AG04450 (cell line): ENCODE results near the gene TSEN34. TPM values are rescaled to one million over a fixed set of nuclear protein-coding genes. Genes with fewer than 3 reads are reported as not detected.
"Not testable (repeated sequence)": the region's sequence is repeated elsewhere in the genome, so short reads cannot be mapped to it uniquely, and the experiment has no call there.

Source experiments
- CTCF ChIA-PET: fragments of 300-600, 350-600 bp; formaldehyde crosslinking; extraction: SDS; loops from one replicate; lab custom pipeline; 2022; ENCODE audit warnings: antibody characterized with exemption, inconsistent platforms; lab: Charles Lee
- POLR2A ChIA-PET: fragments of 350-600 bp; formaldehyde crosslinking; extraction: SDS; loops from one replicate; lab custom pipeline; 2021; ENCODE audit warnings: antibody characterized with exemption, inconsistent platforms; lab: Yijun Ruan, JAX
- DNase-seq: peaks from one replicate; pipeline ENCODE4 v3.0.0-alpha.2; 2011; ENCODE audit warnings: low read depth, low spot score
- H3K27ac ChIP-seq: one replicate; pipeline ENCODE4 v1.5.1; 2012; ENCODE audit warnings: low read depth, low read length, control low read depth
- H3K27me3 ChIP-seq: one replicate; pipeline ENCODE4 v1.6.0; 2012; ENCODE audit warnings: low read length; ENCODE audit not compliant: control insufficient read depth, insufficient read depth
- H3K4me3 ChIP-seq: 2 replicates; pipeline ENCODE4 v1.5.1; 2011; ENCODE audit warnings: mild to moderate bottlenecking, low read depth, low read length, control low read depth
- H3K9me3 ChIP-seq: 2 replicates; pipeline ENCODE4 v1.5.1; 2012; ENCODE audit warnings: low read length; ENCODE audit not compliant: control insufficient read depth, insufficient read depth
- polyA plus RNA-seq: library from polyadenylated mRNA; depleted of rRNA; stranded (reverse); fragments of >200 nt; gene quantifications from 2 replicates; pipeline ENCODE4 v1.2.3, GENCODE V29; 2011
- TF ChIP-seq, protein P1 (sequence below): IDR thresholded peaks from 2 replicates; pipeline ENCODE4 v1.5.1; 2011; ENCODE audit warnings: low read depth, low read length, control low read depth, inconsistent platforms

Gene TSEN34
- polyA plus RNA-seq, 1 experiment: 32.4 TPM

DNA sequence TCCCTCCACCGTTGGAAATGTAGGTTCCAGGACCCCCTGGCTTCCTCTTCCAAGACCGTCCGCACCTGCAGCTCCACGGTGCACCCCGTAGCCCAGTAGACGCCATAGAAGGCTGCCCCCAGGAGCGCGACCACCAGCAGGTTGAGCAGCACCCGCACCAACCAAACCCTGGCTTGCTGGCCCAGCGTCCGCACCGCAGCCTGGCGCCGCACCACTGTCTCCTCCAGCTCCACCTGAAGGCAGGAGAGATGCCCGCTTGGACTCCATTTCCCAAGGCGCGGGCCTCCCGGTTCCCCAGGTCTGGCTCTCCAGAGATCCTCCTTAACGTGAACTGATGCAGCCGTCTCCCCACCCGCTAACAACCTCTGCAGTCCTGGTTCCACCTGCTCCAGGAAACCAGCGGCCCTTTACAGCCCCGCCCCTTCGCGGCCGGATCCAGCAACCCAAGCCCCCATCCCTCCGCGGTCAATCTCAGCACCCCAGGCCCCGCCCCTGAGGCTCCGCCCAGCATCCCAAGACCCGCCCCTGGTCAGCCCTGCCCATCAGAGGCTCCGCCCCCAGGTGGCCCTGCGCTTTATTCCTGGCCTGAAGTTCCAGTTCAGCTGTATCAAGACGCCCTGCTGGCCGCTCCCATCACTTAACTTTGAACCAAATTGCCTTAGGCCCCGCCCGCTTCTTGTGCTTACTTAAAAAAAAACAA lies 26.6 kb upstream of the TSEN34 start:
- peaks cover 23% of the 10 kb centered on the region for H3K9me3 ChIP-seq
- no peak overlapping the region for H3K27ac ChIP-seq
- H3K27me3 ChIP-seq: no peaks in the 10 kb centered on the region
- peak overlapping the region; percentile 47 for H3K4me3 ChIP-seq
- ChIA-PET CTCF (no interaction called here), POLR2A (interaction anchor here (0.7 kb wide), 1 partner anchor 488 kb away, joined by 3 read pairs; no protein-coding TSS in a partner anchor)
- TF ChIP-seq, protein P1, sequence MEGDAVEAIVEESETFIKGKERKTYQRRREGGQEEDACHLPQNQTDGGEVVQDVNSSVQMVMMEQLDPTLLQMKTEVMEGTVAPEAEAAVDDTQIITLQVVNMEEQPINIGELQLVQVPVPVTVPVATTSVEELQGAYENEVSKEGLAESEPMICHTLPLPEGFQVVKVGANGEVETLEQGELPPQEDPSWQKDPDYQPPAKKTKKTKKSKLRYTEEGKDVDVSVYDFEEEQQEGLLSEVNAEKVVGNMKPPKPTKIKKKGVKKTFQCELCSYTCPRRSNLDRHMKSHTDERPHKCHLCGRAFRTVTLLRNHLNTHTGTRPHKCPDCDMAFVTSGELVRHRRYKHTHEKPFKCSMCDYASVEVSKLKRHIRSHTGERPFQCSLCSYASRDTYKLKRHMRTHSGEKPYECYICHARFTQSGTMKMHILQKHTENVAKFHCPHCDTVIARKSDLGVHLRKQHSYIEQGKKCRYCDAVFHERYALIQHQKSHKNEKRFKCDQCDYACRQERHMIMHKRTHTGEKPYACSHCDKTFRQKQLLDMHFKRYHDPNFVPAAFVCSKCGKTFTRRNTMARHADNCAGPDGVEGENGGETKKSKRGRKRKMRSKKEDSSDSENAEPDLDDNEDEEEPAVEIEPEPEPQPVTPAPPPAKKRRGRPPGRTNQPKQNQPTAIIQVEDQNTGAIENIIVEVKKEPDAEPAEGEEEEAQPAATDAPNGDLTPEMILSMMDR: no peak
- no peak for DNase-seq

DNA sequence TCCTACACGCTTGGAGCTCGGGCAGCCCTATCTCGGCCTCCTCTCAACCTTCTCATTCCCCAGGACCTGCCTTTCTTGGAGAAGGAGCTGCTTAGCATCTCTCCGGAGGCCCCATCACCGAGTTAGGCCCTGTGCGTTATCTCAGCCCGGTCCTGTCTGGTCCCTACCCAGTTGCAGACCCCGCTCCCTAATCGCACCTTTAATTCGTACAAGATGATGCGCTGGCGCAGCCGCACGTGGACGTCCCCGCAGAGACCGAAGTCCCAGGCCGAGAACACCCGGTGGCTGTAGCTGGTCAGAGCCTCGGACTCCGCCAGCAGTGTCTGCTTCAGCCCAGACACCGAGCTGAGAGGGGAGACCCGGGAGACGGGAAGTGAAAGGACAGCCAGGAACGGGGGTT lies 25.9 kb upstream of the TSEN34 start:
- Histone ChIP-seq H3K27me3 (no peaks in the 10 kb centered on the region), H3K4me3 (no peak overlapping the region), H3K9me3 (peaks cover 23% of the 10 kb centered on the region), H3K27ac (no peak overlapping the region)
- ChIA-PET CTCF (no interaction called here), POLR2A (interaction anchor here (0.7 kb wide), 1 partner anchor 487 kb away, joined by 3 read pairs; no protein-coding TSS in a partner anchor)
- TF ChIP-seq, protein P1: no peak
- no peak for DNase-seq

DNA sequence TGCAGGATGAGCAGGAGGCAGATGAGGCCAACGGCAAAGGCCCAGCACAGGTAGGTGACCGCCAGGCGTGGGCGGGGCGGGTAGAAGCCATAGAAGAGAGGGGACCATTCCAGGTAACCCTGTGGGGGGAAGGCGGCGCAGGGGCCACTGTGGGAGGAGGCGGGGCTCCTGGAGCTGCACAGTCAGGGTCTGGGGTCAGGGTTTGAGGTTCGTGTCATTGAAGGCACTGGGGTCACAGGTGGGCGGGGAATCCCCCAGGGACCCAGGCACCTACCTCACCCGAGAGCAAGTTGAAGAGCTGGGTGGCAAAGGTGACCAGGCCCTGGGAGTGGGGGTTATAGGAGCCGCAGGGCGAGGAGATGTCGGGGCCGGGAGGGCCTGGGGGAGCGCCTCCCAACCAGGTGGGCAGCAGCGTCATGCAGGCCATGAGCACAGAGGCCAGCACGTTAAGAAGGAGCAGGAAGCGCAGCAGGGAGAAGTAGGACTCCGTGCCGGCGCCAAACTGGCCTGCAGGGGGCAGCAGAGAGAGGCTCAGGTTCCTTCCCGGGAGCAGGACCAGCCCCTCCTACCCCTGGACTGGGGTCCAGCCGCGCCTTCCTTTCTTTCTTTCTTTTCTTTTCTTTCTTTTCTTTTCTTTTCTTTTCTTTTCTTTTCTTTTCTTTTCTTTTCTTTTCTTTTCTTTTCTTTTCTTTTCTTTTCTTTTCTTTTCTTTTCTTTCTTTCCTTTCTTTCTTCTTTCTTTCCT lies 22.8 kb upstream of the TSEN34 start:
- H3K27ac ChIP-seq: no peak overlapping the region
- TF ChIP-seq, protein P1: peak; percentile 89
- DNase-seq: no peak
- H3K9me3 ChIP-seq: peaks cover 16% of the 10 kb centered on the region
- POLR2A ChIA-PET: interaction anchor here (0.7 to 2.2 kb wide), 2 partner anchors 9 to 22 kb away, joined by 6 read pairs; partner anchors contain the start of gene LENG1
- H3K27me3 ChIP-seq: no peaks in the 10 kb centered on the region
- H3K4me3 ChIP-seq: no peak overlapping the region
- CTCF ChIA-PET: interaction anchor here (0.6 to 2.5 kb wide), 12 partner anchors 13 to 388 kb away, joined by 3 to 14 read pairs (median 4); partner anchors contain the start of genes LILRB3, MBOAT7 and TSEN34

DNA sequence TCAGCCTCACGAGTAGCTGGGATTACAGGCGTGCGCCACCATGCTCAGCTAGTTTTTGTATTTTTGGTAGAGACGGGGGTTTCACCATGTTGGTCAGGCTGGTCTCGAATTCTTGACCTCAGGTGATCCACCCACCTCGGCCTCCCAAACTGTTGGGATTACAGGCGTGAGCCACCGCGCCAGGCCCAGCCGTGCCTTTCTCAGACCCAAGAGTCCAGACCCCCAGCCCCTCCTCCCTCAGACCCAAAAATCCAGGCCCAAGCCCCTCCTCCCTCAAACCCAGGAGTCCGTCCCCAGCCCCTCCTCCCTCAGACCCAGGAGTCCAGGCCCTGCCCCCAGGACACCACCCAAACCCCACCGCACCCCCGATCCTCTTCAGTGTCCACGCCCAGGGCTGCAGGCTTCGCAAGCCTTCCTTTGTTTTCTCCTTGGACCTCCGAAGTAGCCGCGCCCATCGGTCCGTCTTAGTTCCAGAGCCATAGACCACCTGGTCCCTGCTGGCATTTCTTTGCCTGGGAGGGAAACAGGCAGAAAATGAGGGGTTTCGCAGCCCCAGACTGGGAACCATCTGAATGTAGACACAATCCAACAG lies 21.9 kb upstream of the TSEN34 start:
- Histone ChIP-seq H3K27me3 (no peaks in the 10 kb centered on the region), H3K4me3 (no peak overlapping the region), H3K9me3 (peaks cover 15% of the 10 kb centered on the region), H3K27ac (no peak overlapping the region)
- ChIA-PET CTCF (interaction anchor here (0.7 to 2.5 kb wide), 13 partner anchors 11 to 279 kb away, joined by 3 to 14 read pairs (median 4); partner anchors contain the start of genes LILRB3, MBOAT7 and TSEN34), POLR2A (interaction anchor here (0.7 to 2.2 kb wide), 2 partner anchors 10 to 32 kb away, joined by 6 read pairs; partner anchors contain the start of gene LENG1)
- DNase-seq: no peak
- TF ChIP-seq, protein P1: no peak

DNA sequence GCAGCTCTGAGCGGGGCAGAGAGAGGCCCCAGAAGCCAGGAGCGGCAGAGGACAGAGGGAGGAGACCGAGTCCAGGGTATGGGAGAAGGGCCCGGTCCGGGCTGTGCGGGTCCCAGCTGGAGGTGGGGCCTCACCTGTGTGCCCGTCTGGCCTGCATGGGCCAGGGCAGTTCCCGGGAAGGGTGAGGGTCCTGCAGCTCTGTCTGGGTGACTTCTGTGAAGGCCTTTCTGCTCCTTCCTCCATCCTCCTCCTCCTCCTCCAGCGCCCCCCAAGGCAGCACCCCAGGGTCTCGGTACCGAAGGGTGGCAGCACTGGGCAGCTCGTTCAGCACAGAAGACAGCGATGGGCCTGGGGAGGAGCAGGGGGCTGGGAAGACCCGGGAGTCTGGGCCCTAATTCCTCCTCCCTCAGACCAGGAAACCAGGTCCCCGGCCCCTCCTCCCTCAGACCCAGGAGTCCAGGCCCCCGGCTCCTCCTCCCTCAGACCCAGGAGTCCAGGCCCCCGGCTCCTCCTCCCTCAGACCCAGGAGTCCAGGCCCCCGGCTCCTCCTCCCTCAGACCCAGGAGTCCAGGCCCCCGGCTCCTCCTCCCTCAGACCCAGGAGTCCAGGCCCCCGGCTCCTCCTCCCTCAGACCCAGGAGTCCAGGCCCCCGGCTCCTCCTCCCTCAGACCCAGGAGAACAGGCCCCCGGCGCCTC lies 19.2 kb upstream of the TSEN34 start:
- H3K27ac ChIP-seq, H3K27me3 ChIP-seq, H3K9me3 ChIP-seq, CTCF ChIA-PET, DNase-seq, H3K4me3 ChIP-seq: not testable (repeated sequence)
- POLR2A ChIA-PET: interaction anchor here (0.9 kb wide), 1 partner anchor 9 kb away, joined by 3 read pairs; no protein-coding TSS in a partner anchor
